ENCODE measurements around the gene KREMEN1.

KREMEN1 gene

GRCh38 chr22:29204455-29205183, 131.8 kb downstream of the KREMEN1 start:
- DNase-seq = peak; percentile 61 to 71
- TF ChIP-seq POLR2A (IDR thresholded peaks at IDR 0.05; ENCODE audit: low read length) (no peak), GATA1 (IDR thresholded peaks at IDR 0.05; ENCODE audit: low read depth, low read length) (no peak)

GRCh38 chr22:29205252-29205593, 132.4 kb downstream of the KREMEN1 start:
- TF ChIP-seq POLR2A (IDR thresholded peaks at IDR 0.05; ENCODE audit: low read length) (no peak), GATA1 (IDR thresholded peaks at IDR 0.05; ENCODE audit: low read depth, low read length) (no peak)
- DNase-seq = peak; percentile 41 to 65

GRCh38 chr22:29205594-29206371, 132.9 kb downstream of the KREMEN1 start, which contains the start of gene EMID1:
EMID1 (plus strand) TSS chr22:29205896; CDS start chr22:29206039, 143 bp downstream.
- TF ChIP-seq POLR2A (IDR thresholded peaks at IDR 0.05; ENCODE audit: low read length) (peak; percentile 73), GATA1 (IDR thresholded peaks at IDR 0.05; ENCODE audit: low read depth, low read length) (no peak)
- DNase-seq = peak; percentile 74 to 86

GRCh38 chr22:29206372-29207242, 133.8 kb downstream of the KREMEN1 start:
- peak; percentile 47 to 64 for DNase-seq
- no peak for TF ChIP-seq GATA1 (IDR thresholded peaks at IDR 0.05; ENCODE audit: low read depth, low read length)
- TF ChIP-seq POLR2A (IDR thresholded peaks at IDR 0.05; ENCODE audit: low read length) = no peak

- TF ChIP-seq POLR2A (IDR thresholded peaks at IDR 0.05; ENCODE audit: low read length) = no peak
- TF ChIP-seq GATA1 (IDR thresholded peaks at IDR 0.05; ENCODE audit: low read depth, low read length) = no peak
These were observed 134.4 kb downstream of the KREMEN1 start for GRCh38 chr22:29207243-29207550.

GRCh38 chr22:29207562-29208501, 135.0 kb downstream of the KREMEN1 start:
- DNase-seq = peak in 1 of 2 experiments; percentile 50
- TF ChIP-seq GATA1 (IDR thresholded peaks at IDR 0.05; ENCODE audit: low read depth, low read length) (no peak), POLR2A (IDR thresholded peaks at IDR 0.05; ENCODE audit: low read length) (no peak)

More at GRCh38 chr22:29207243-29207550, 134.4 kb downstream of the KREMEN1 start:
- DNase-seq = peak in 1 of 2 experiments; percentile 45

GRCh38 chr22:29208502-29208862, 135.6 kb downstream of the KREMEN1 start:
- peak in 1 of 2 experiments; percentile 39 for DNase-seq
- TF ChIP-seq GATA1 (IDR thresholded peaks at IDR 0.05; ENCODE audit: low read depth, low read length) (no peak), POLR2A (IDR thresholded peaks at IDR 0.05; ENCODE audit: low read length) (no peak)

GRCh38 chr22:29208879-29209623, 136.2 kb downstream of the KREMEN1 start:
- peak; percentile 70 to 81 for DNase-seq
- peak; percentile 77 for TF ChIP-seq POLR2A (IDR thresholded peaks at IDR 0.05; ENCODE audit: low read length)
- TF ChIP-seq GATA1 (IDR thresholded peaks at IDR 0.05; ENCODE audit: low read depth, low read length) = no peak

- TF ChIP-seq GATA1 (IDR thresholded peaks at IDR 0.05; ENCODE audit: low read depth, low read length) (no peak), POLR2A (IDR thresholded peaks at IDR 0.05; ENCODE audit: low read length) (no peak)
These were observed 136.7 kb downstream of the KREMEN1 start for GRCh38 chr22:29209624-29209929.

GRCh38 chr22:29211066-29211465, 138.2 kb downstream of the KREMEN1 start:
- DNase-seq = no peak
- no peak for TF ChIP-seq POLR2A (IDR thresholded peaks at IDR 0.05; ENCODE audit: low read length)
- no peak for TF ChIP-seq GATA1 (IDR thresholded peaks at IDR 0.05; ENCODE audit: low read depth, low read length)

More at GRCh38 chr22:29209624-29209929, 136.7 kb downstream of the KREMEN1 start:
- DNase-seq = no peak

GRCh38 chr22:29211466-29211865, 138.6 kb downstream of the KREMEN1 start:
- TF ChIP-seq POLR2A (IDR thresholded peaks at IDR 0.05; ENCODE audit: low read length) = no peak

GRCh38 chr22:29212743-29213142, 139.9 kb downstream of the KREMEN1 start:
- no peak for DNase-seq
- TF ChIP-seq GATA1 (IDR thresholded peaks at IDR 0.05; ENCODE audit: low read depth, low read length) (no peak), POLR2A (IDR thresholded peaks at IDR 0.05; ENCODE audit: low read length) (no peak)

More at GRCh38 chr22:29211466-29211865, 138.6 kb downstream of the KREMEN1 start:
- DNase-seq = no peak

All from erythroblast (primary cell).